HEK293 (cell line): ENCODE data around the gene NSUN3.

Experiments
- CTCF ChIA-PET: fragments of 350-600 bp; formaldehyde crosslinking; extraction: SDS; loops from one replicate; lab custom pipeline; 2021; ENCODE audit warnings: antibody characterized with exemption; lab: Yijun Ruan, JAX
- POLR2A ChIA-PET: fragments of 300-600 bp; formaldehyde crosslinking; extraction: SDS; loops from one replicate; lab custom pipeline; 2020; ENCODE audit warnings: antibody characterized with exemption, inconsistent platforms; lab: Yijun Ruan, JAX
- H3K27ac ChIP-seq: fragments of 200-500 bp; sonication (Bioruptor generic); 2 replicates; pipeline ENCODE4 v1.5.1; 2014; ENCODE audit warnings: low read depth, low read length, control low read depth, inconsistent platforms; ENCODE audit errors: extremely low read depth
- H3K36me3 ChIP-seq, 2 experiments: fragments of 200-500 bp in 1 of 2; sonication (Bioruptor generic) in 1 of 2; 1 replicate in 1 of 2; 2 replicates in 1 of 2; pipeline ENCODE4 v1.5.1; 2014 to 2017; ENCODE audit warnings: inconsistent platforms in 2 of 2, low read length in 2 of 2; ENCODE audit not compliant: control insufficient read depth in 2 of 2, insufficient read depth in 1 of 2
- H3K4me1 ChIP-seq: fragments of 200-500 bp; sonication (Bioruptor generic); 2 replicates; pipeline ENCODE4 v1.5.1; 2014; ENCODE audit warnings: mild to moderate bottlenecking, low read length, inconsistent platforms; ENCODE audit not compliant: control insufficient read depth, insufficient read depth
- H3K4me3 ChIP-seq: 2 replicates; pipeline ENCODE4 v1.5.1; 2011; ENCODE audit warnings: low read depth, mild to moderate bottlenecking, control low read depth, low read length, moderate library complexity
- H3K9me3 ChIP-seq: fragments of 200-500 bp; sonication (Bioruptor generic); 2 replicates; pipeline ENCODE4 v1.5.1; 2014; ENCODE audit warnings: low read depth, low read length, inconsistent platforms; ENCODE audit not compliant: control insufficient read depth, insufficient read depth
- BCL11B ChIP-seq: fragments of 450-650 bp; formaldehyde crosslinking; IDR thresholded peaks from 2 replicates; pipeline ENCODE4 v1.5.1; 2016; ENCODE audit warnings: low read depth, missing biosample characterization, missing genetic modification characterization
- HOXA7 ChIP-seq: sonication (generic); formaldehyde crosslinking; IDR thresholded peaks from 2 replicates; pipeline ENCODE4 v1.8.1; 2022; ENCODE audit warnings: missing genetic modification reagents, borderline replicate concordance
- OVOL3 ChIP-seq: fragments of 450-650 bp; formaldehyde crosslinking; IDR thresholded peaks from 2 replicates; pipeline ENCODE4 v1.5.1; 2016; ENCODE audit warnings: missing biosample characterization, missing genetic modification characterization
- SP2 ChIP-seq: fragments of 450-650 bp; formaldehyde crosslinking; IDR thresholded peaks from 2 replicates; pipeline ENCODE4 v1.5.1; 2016; ENCODE audit warnings: missing biosample characterization, missing genetic modification characterization
- ZNF114 ChIP-seq: fragments of 450-650 bp; formaldehyde crosslinking; IDR thresholded peaks from 2 replicates; pipeline ENCODE4 v1.5.0; 2017; ENCODE audit warnings: missing biosample characterization, missing genetic modification characterization
- ZNF24 ChIP-seq: fragments of 450-650 bp; formaldehyde crosslinking; IDR thresholded peaks from 2 replicates; pipeline ENCODE4 v1.5.1; 2016; ENCODE audit warnings: missing biosample characterization, missing genetic modification characterization
- ZNF514 ChIP-seq: fragments of 450-650 bp; formaldehyde crosslinking; IDR thresholded peaks from 2 replicates; pipeline ENCODE4 v1.5.1; 2016; ENCODE audit warnings: missing biosample characterization, missing genetic modification characterization
- ZNF560 ChIP-seq: fragments of 450-650 bp; formaldehyde crosslinking; IDR thresholded peaks from 2 replicates; pipeline ENCODE4 v1.5.1; 2017; ENCODE audit warnings: missing biosample characterization, missing genetic modification characterization, borderline replicate concordance
- ZNF629 ChIP-seq: fragments of 450-650 bp; formaldehyde crosslinking; IDR thresholded peaks from 2 replicates; pipeline ENCODE4 v1.5.1; 2017; ENCODE audit warnings: missing biosample characterization, missing genetic modification characterization
- ZNF747 ChIP-seq: fragments of 450-650 bp; formaldehyde crosslinking; IDR thresholded peaks from 2 replicates; pipeline ENCODE4 v1.5.1; 2016; ENCODE audit warnings: missing biosample characterization, missing genetic modification characterization
- ZNF76 ChIP-seq: fragments of 450-650 bp; formaldehyde crosslinking; IDR thresholded peaks from 2 replicates; pipeline ENCODE4; 2016; ENCODE audit warnings: low read depth, missing biosample characterization, missing genetic modification characterization, borderline replicate concordance
- ZNF830 ChIP-seq: fragments of 450-650 bp; IDR thresholded peaks from 2 replicates; pipeline ENCODE4 v1.5.0; 2018; ENCODE audit warnings: missing biosample characterization, missing genetic modification characterization, low read depth, mild to moderate bottlenecking, moderate library complexity
- TF ChIP-seq, protein P1 (sequence below): fragments of 450-650 bp; formaldehyde crosslinking; IDR thresholded peaks from 2 replicates; pipeline ENCODE4 v1.5.1; 2016; ENCODE audit warnings: missing biosample characterization, missing genetic modification characterization
- TF ChIP-seq, protein P2 (sequence below): fragments of 450-650 bp; formaldehyde crosslinking; IDR thresholded peaks from 2 replicates; pipeline ENCODE4 v1.5.1; 2016; ENCODE audit warnings: missing biosample characterization, missing genetic modification characterization
- TF ChIP-seq, protein P3 (sequence below): fragments of 450-650 bp; formaldehyde crosslinking; IDR thresholded peaks from 2 replicates; pipeline ENCODE4 v1.5.1; 2016; ENCODE audit warnings: missing biosample characterization, missing genetic modification characterization
- TF ChIP-seq, protein P4 (sequence below): fragments of 450-650 bp; formaldehyde crosslinking; IDR thresholded peaks from 2 replicates; pipeline ENCODE4 v1.5.1; 2016; ENCODE audit warnings: missing biosample characterization, missing genetic modification characterization
- TF ChIP-seq, protein P5 (sequence below): fragments of 450-650 bp; formaldehyde crosslinking; IDR thresholded peaks from 2 replicates; pipeline ENCODE4 v1.5.0; 2017; ENCODE audit warnings: missing biosample characterization, missing genetic modification characterization, borderline replicate concordance
- TF ChIP-seq, protein P6 (sequence below): fragments of 450-650 bp; formaldehyde crosslinking; IDR thresholded peaks from 2 replicates; pipeline ENCODE4 v1.5.1; 2017; ENCODE audit warnings: missing biosample characterization, missing genetic modification characterization
- TF ChIP-seq, protein P7 (sequence below): fragments of 450-650 bp; formaldehyde crosslinking; IDR thresholded peaks from 2 replicates; pipeline ENCODE4 v1.5.1; 2016; ENCODE audit warnings: missing biosample characterization, missing genetic modification characterization

Gene NSUN3

DNA sequence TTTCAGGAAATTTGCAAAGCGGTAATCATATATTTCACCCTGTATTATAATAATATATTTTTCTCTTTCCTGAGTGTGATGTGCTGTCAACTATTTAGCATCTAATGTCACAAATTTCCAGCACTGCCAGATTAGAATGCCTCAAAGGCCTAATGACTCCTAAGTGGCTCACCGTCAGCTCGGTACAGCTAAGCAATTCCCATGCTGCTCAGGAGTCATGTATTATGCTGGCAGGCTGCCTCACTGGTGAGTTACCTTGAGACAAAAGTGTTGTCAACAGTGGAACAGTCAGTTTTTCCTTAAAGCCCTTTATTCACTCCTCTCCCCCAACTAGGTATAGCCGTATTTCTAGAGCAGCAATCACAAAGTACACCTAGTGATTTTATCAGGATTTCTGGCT, 83.6 kb downstream of the NSUN3 start:
- Histone ChIP-seq H3K9me3 (no peaks in the 10 kb centered on the region), H3K4me1 (no peaks in the 10 kb centered on the region), H3K36me3 (no peaks in the 10 kb centered on the region), H3K4me3 (no peak overlapping the region), H3K27ac (no peak overlapping the region)
- TF ChIP-seq ZNF560 (tag by site-specific recombination): no peak
- TF ChIP-seq, protein P1, sequence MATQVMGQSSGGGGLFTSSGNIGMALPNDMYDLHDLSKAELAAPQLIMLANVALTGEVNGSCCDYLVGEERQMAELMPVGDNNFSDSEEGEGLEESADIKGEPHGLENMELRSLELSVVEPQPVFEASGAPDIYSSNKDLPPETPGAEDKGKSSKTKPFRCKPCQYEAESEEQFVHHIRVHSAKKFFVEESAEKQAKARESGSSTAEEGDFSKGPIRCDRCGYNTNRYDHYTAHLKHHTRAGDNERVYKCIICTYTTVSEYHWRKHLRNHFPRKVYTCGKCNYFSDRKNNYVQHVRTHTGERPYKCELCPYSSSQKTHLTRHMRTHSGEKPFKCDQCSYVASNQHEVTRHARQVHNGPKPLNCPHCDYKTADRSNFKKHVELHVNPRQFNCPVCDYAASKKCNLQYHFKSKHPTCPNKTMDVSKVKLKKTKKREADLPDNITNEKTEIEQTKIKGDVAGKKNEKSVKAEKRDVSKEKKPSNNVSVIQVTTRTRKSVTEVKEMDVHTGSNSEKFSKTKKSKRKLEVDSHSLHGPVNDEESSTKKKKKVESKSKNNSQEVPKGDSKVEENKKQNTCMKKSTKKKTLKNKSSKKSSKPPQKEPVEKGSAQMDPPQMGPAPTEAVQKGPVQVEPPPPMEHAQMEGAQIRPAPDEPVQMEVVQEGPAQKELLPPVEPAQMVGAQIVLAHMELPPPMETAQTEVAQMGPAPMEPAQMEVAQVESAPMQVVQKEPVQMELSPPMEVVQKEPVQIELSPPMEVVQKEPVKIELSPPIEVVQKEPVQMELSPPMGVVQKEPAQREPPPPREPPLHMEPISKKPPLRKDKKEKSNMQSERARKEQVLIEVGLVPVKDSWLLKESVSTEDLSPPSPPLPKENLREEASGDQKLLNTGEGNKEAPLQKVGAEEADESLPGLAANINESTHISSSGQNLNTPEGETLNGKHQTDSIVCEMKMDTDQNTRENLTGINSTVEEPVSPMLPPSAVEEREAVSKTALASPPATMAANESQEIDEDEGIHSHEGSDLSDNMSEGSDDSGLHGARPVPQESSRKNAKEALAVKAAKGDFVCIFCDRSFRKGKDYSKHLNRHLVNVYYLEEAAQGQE: no peak
- no peak for TF ChIP-seq ZNF114 (tag by site-specific recombination)
- TF ChIP-seq, protein P2, sequence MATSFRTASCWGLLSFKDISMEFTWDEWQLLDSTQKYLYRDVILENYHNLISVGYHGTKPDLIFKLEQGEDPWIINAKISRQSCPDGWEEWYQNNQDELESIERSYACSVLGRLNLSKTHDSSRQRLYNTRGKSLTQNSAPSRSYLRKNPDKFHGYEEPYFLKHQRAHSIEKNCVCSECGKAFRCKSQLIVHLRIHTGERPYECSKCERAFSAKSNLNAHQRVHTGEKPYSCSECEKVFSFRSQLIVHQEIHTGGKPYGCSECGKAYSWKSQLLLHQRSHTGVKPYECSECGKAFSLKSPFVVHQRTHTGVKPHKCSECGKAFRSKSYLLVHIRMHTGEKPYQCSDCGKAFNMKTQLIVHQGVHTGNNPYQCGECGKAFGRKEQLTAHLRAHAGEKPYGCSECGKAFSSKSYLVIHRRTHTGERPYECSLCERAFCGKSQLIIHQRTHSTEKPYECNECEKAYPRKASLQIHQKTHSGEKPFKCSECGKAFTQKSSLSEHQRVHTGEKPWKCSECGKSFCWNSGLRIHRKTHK (tag by site-specific recombination): no peak
- no peak for TF ChIP-seq ZNF830 (tag by site-specific recombination)
- no peak for TF ChIP-seq ZNF24 (tag by site-specific recombination)
- no peak for TF ChIP-seq SP2 (tag by site-specific recombination)
- ChIA-PET POLR2A (no interaction called here), CTCF (no interaction called here)

DNA sequence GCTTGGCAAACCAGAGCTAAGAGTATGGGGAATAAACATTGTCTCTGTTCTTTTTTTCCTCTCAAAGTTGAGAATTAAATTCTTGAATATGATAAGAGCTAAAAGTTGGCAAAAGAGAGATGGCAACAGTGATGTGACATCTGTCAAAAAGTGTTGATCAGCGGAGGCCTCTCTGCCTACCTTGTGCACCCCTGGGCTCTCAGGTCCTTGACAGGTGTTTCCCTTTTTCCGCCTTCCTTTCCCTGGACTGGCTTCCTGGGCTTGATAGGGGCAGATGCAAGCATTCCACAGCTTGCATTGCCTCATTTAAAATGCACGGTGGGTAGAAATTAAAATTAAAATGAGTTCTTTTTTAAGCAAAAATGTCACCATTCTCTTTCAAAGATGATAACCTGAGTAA, 84.2 kb downstream of the NSUN3 start:
- Histone ChIP-seq H3K9me3 (no peaks in the 10 kb centered on the region), H3K4me1 (no peaks in the 10 kb centered on the region), H3K4me3 (no peak overlapping the region), H3K36me3 (no peaks in the 10 kb centered on the region), H3K27ac (no peak overlapping the region)
- ChIA-PET CTCF (interaction anchor here (1.2 kb wide), 1 partner anchor 9 kb away, joined by 4 read pairs; no protein-coding TSS in a partner anchor), POLR2A (no interaction called here)
- TF ChIP-seq ZNF629 (tag by site-specific recombination) (no peak), OVOL3 (tag by site-specific recombination) (no peak), ZNF747 (tag by site-specific recombination) (no peak), ZNF76 (tag by site-specific recombination) (no peak), HOXA7 (CRISPR knock-in tag) (no peak), BCL11B (tag by site-specific recombination) (no peak), ZNF514 (tag by site-specific recombination) (no peak)
- TF ChIP-seq, protein P3, sequence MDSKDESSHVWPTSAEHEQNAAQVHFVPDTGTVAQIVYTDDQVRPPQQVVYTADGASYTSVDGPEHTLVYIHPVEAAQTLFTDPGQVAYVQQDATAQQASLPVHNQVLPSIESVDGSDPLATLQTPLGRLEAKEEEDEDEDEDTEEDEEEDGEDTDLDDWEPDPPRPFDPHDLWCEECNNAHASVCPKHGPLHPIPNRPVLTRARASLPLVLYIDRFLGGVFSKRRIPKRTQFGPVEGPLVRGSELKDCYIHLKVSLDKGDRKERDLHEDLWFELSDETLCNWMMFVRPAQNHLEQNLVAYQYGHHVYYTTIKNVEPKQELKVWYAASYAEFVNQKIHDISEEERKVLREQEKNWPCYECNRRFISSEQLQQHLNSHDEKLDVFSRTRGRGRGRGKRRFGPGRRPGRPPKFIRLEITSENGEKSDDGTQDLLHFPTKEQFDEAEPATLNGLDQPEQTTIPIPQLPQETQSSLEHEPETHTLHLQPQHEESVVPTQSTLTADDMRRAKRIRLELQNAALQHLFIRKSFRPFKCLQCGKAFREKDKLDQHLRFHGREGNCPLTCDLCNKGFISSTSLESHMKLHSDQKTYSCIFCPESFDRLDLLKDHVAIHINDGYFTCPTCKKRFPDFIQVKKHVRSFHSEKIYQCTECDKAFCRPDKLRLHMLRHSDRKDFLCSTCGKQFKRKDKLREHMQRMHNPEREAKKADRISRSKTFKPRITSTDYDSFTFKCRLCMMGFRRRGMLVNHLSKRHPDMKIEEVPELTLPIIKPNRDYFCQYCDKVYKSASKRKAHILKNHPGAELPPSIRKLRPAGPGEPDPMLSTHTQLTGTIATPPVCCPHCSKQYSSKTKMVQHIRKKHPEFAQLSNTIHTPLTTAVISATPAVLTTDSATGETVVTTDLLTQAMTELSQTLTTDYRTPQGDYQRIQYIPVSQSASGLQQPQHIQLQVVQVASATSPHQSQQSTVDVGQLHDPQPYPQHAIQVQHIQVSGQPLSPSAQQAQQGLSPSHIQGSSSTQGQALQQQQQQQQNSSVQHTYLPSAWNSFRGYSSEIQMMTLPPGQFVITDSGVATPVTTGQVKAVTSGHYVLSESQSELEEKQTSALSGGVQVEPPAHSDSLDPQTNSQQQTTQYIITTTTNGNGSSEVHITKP (tag by site-specific recombination): no peak
- TF ChIP-seq, protein P4, sequence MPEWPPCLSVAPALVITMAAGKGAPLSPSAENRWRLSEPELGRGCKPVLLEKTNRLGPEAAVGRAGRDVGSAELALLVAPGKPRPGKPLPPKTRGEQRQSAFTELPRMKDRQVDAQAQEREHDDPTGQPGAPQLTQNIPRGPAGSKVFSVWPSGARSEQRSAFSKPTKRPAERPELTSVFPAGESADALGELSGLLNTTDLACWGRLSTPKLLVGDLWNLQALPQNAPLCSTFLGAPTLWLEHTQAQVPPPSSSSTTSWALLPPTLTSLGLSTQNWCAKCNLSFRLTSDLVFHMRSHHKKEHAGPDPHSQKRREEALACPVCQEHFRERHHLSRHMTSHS: no peak
- TF ChIP-seq, protein P5, sequence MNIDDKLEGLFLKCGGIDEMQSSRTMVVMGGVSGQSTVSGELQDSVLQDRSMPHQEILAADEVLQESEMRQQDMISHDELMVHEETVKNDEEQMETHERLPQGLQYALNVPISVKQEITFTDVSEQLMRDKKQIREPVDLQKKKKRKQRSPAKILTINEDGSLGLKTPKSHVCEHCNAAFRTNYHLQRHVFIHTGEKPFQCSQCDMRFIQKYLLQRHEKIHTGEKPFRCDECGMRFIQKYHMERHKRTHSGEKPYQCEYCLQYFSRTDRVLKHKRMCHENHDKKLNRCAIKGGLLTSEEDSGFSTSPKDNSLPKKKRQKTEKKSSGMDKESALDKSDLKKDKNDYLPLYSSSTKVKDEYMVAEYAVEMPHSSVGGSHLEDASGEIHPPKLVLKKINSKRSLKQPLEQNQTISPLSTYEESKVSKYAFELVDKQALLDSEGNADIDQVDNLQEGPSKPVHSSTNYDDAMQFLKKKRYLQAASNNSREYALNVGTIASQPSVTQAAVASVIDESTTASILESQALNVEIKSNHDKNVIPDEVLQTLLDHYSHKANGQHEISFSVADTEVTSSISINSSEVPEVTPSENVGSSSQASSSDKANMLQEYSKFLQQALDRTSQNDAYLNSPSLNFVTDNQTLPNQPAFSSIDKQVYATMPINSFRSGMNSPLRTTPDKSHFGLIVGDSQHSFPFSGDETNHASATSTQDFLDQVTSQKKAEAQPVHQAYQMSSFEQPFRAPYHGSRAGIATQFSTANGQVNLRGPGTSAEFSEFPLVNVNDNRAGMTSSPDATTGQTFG (tag by site-specific recombination): no peak
- TF ChIP-seq, protein P6, sequence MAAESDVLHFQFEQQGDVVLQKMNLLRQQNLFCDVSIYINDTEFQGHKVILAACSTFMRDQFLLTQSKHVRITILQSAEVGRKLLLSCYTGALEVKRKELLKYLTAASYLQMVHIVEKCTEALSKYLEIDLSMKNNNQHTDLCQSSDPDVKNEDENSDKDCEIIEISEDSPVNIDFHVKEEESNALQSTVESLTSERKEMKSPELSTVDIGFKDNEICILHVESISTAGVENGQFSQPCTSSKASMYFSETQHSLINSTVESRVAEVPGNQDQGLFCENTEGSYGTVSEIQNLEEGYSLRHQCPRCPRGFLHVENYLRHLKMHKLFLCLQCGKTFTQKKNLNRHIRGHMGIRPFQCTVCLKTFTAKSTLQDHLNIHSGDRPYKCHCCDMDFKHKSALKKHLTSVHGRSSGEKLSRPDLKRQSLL (tag by site-specific recombination): no peak
- TF ChIP-seq, protein P7, sequence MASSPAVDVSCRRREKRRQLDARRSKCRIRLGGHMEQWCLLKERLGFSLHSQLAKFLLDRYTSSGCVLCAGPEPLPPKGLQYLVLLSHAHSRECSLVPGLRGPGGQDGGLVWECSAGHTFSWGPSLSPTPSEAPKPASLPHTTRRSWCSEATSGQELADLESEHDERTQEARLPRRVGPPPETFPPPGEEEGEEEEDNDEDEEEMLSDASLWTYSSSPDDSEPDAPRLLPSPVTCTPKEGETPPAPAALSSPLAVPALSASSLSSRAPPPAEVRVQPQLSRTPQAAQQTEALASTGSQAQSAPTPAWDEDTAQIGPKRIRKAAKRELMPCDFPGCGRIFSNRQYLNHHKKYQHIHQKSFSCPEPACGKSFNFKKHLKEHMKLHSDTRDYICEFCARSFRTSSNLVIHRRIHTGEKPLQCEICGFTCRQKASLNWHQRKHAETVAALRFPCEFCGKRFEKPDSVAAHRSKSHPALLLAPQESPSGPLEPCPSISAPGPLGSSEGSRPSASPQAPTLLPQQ (tag by site-specific recombination): no peak
